KG1 (cell line): ENCODE measurements around the gene TBC1D22A.

Experiments
- DNase-seq: peaks from one replicate; lab custom pipeline; 2025; lab: John Stamatoyannopoulos, UW

Gene TBC1D22A

DNA sequence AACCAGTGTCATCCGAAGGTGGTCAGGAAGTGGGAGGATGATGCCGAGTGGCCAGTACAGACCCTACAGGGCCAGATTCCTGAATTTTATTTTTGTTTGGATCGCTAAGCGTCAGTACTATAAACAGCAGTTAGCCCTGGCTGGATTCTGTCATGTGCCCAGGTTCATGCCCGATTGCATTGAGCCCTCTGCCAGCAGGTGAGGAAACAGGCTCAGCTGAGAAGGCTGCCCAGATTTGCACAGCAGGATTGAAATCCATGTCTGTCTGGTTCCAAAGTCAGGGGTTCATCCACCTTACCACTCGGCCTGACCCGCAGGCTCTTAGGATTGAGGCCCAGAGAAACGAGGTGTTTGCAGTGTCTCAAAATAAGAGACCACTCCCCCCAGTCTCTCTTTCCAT lies 9.1 kb upstream of the TBC1D22A start:
- DNase-seq: no peak

GRCh38 chr22:46753761-46754109 lies 8.7 kb upstream of the TBC1D22A start:
- DNase-seq: no peak

GRCh38 chr22:46754110-46754799 lies 8.2 kb upstream of the TBC1D22A start:
- DNase-seq: no peak

GRCh38 chr22:46754826-46755225 lies 7.6 kb upstream of the TBC1D22A start:
- DNase-seq: no peak

DNA sequence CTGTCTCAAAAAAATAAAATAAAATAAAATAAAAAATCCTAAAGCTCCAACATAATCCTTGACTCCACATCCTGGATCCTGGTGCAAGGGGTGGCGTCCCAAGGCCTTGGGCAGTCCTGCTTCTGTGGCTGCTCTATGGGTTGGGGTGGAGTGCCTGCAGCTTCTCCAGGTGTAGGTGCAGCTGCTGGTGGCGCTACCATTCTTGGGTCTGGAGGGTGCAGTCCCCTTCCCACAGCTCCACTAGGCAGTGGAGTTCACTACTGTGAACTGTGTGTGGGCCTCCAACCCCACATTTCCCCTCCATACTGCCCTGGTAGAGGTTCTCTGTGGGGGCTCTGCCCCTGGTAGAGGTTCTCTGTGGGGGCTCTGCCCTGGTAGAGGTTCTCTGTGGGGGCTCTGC lies 6.9 kb upstream of the TBC1D22A start:
- no peak for DNase-seq

- DNase-seq: no peak
These were observed 6.4 kb upstream of the TBC1D22A start for GRCh38 chr22:46756097-46756496.

GRCh38 chr22:46757104-46757503 lies 5.3 kb upstream of the TBC1D22A start:
- no peak for DNase-seq

GRCh38 chr22:46758121-46758520 lies 4.3 kb upstream of the TBC1D22A start:
- no peak for DNase-seq

GRCh38 chr22:46758867-46759290 lies 3.6 kb upstream of the TBC1D22A start:
- peak; percentile 26 for DNase-seq

DNA sequence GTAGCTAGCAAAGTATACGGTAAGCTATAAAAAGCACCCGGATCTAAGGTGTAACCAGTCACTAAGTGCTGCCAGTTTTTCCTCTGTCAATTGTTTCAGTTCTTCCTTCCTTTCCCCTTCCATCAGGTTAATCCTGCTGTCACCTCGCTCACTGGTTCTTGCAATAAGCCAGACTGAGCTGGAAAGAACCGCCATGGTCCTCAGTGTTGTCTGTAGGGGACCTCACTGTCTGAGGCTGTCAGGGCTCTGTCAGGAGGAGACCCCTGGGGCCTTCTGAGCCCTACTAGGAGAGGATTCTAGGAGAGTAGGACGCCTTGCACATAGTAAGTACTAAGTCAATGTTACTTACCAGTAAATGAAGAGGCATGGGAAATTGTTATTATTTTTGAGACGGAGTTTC lies 1.4 kb upstream of the TBC1D22A start:
- no peak for DNase-seq

DNA sequence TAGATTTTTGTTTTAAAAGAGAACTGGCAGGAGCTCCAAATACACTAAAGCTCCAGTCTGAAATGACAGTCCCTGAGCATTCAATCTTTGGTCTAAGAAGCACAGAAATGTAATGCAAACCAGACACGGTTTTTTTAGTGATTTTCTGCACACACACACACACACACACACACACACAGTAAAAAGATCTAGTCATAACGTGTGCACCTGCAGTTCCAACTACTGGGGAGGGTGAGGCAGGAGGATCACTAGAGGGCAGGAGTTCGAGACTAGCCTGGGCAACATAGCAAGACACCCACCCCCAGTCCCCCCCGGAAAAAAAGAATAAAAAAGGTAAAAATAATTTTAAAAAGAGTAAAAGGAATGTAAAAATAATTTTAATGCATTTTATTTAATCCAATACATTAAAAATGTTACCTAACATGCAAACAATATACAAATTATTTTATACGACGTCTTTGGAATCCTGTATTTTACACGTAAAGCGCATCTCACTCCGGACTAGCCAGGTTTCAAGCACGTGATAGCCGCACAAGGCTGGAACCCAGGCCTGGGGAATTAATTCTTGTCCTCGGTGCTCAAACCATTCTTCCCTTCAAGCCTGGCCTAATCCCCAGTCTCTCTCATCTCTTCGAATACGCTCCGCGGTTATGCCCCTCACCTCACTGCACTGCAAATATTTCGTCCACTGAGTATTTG lies 762 bp upstream of the TBC1D22A start:
- no peak for DNase-seq

- DNase-seq: no peak
These were observed 728 bp downstream of the TBC1D22A start for GRCh38 chr22:46763051-46763705.

DNA sequence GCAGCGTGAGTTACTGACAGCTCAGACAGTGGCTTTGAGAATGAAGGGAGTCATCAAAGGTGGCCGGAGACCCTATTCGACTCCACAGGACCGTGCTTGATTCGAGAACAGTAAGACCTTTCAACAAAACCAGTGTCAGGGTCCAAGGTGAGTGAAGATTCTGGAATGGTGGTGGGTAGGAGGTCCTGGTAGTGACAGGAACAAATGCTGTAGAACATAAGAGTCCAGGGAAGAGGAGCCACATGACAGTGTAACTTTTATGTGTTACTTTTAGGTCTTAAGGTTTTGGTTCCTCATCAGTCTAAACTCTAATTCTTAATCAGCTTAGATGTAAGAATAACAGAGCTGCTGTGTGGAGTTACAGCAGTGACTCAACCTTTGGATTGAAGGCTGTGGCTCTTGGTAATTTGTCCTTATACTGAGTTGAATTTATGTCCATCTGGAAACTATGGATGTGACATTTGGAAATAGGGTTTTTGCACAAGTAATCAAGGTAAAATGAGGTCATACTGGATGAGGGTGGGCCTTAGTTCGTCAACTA lies 1.8 kb downstream of the TBC1D22A start:
- DNase-seq: no peak

- DNase-seq: no peak
These were observed 2.5 kb downstream of the TBC1D22A start for GRCh38 chr22:46764779-46765485.

- DNase-seq: no peak
These were observed 4.2 kb downstream of the TBC1D22A start for GRCh38 chr22:46766611-46767010.

DNA sequence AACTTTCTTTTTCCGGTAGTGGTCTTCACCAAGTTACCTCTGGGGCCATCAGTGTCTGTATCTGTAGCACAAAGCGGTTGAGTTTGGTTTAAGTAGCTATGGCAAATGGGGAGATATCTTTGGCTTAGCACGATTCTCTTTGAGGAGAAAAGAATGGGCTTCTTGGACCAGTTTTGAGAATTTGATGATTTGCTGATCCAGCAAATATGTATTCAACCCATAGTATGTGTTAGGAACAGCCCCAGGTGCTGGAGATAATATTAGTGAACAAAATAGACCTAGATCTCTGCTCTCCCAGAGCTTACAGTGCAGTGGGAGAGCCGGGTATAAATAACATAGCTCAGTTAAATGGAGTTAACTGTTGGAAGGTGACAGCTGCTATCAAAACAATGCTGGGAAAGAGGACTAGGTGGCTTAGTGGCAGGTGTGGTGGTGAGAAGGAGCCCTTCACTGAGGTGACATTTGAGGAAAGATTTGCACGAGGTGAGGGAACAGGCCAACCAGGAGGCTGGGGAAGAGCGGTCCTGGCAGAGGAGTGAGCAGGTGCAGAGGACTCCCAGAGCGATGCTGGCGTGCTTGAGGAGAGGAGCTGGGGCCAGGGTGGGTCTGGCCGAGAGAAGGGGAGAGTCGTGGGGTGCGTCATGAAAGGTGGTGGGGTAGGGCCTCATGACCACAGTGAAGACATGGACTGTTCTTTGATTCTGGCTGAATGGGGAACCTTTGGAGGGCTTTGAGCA lies 5.0 kb downstream of the TBC1D22A start:
- no peak for DNase-seq

- DNase-seq: no peak
These were observed 6.8 kb downstream of the TBC1D22A start for GRCh38 chr22:46769191-46769675.

GRCh38 chr22:46769706-46770105 lies 7.3 kb downstream of the TBC1D22A start:
- no peak for DNase-seq

- DNase-seq: no peak
These were observed 7.7 kb downstream of the TBC1D22A start for GRCh38 chr22:46770151-46770641.

GRCh38 chr22:46770726-46771125 lies 8.3 kb downstream of the TBC1D22A start:
- no peak for DNase-seq

DNA sequence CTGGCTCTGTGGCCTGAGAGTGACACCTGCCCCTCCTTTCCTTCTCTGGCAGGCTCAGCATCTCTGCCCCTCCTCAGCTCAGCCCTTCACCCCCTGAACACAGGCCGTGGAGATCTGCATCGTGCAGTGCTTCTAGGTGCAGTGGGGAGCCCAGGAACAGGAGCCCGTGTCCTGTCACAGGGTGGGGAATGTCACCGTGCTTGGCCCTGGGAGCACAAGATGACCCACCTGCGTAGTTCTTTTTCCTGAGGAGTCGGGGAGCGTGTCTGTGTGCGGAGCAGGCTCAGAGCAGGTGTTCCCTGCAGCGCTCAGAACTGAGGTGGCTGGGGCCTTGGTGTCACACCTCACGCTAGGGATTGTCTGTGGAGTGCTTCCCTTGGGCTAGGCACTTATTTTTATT lies 10.6 kb downstream of the TBC1D22A start:
- DNase-seq: no peak
